GM19463 (cell line): ENCODE measurements around the gene HABP2.

Experiments
- ATAC-seq: cut with Tn5 transposase; IDR thresholded peaks from one replicate; pipeline ENCODE4 v1.9.1; 2021; ENCODE audit warnings: mild to moderate bottlenecking, moderate library complexity; ENCODE audit not compliant: unreplicated experiment

HABP2 gene

DNA sequence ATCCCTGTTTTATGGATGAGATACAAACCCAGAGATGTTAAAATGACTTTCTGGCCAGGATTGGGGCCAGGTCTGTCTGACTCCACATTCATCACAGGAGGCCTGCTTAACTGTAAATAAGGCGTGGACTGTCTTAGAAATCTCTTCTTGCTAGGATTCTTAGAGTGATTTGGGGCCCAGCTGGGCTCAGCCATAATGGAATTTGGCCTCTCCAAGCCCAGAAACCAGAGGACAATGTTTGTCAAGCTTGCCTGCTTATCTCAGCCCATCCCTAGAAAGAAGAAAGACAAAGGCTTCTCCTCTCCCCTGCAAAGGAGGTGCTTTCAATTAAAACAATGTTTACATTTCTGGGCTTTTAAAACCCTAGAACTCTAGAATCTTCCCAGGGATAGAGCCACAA, 2.9 kb downstream of the HABP2 start:
- no peak for ATAC-seq

DNA sequence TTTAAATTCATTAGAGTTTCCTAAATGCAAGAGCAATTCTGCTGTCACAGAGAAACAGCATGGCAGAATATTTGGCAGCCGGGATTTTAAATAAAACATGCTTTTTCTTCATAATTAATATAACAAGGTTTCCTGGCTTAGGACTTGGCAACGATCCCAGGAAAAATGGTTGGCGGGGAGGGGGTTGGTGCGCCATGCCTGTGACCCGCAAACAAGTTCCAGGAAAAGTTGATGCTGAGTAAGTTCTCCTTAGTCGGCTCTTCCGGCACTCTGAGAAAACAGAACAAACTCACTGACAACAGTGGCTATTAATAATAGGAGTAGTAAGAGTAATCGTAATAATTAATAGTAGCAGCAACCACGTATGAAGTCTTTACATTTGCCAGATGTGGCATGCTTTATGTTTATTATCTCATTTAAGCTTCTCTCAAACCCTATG, 4.6 kb downstream of the HABP2 start:
- ATAC-seq, result no peak

DNA sequence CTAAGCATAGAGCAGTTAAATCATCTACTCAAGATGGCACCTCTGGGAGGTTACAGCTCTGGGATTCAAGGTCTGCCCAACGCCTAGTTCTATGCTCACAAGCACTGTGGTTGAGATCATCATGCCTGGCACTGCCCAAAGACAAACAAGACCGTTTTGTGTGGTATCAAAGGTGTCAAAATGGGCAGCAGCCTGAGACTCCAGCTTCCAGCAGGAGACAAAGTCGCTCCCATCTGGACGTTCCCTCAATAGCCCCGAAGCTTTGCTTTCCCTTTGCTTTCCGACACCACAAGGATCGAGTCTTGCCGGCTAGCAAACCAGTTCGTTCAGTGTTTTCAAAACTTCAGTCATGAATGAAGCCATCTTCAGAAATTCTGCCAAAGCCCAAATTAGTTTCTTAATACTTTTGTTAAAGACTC, 5.1 kb downstream of the HABP2 start:
- no peak for ATAC-seq

DNA sequence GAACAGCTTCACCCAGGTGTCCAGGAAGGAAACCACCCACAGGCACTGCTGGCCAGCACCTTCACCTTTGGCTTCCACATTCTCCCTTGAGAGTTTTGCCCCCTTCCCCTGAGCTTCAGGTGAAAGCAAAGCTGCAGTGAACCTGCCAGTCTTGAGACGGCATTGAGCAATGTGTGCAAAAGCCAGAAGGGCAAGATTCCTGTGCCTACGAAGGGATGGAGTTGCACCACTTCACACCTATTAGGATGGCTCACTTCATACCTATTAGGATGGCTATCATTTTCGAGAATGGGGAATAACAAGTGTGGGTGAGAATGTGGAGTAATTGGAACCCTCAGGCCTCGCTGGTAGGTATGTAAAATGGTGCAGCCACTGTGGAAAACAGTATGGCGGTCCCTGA, 7.2 kb downstream of the HABP2 start:
- no peak for ATAC-seq

DNA sequence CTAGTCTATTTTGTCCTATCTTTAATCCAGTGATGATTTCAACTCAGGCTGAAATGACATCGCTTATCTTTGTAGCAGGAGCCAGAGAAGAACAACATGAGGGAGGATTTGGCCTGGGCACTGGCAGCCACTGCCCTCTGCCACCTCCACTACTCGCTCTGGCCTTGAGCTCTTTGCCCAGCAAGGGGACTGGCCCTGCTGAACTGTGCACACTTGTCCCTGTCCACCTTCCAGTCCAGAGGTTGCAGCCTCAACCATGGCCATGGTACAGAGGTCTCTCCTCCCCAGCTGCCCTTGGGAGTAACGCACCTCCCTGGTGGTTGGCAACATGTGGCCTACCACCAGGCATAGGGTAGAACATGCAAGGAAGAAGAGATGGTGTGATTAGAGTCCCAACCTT, 8.4 kb downstream of the HABP2 start:
- ATAC-seq, result no peak

DNA sequence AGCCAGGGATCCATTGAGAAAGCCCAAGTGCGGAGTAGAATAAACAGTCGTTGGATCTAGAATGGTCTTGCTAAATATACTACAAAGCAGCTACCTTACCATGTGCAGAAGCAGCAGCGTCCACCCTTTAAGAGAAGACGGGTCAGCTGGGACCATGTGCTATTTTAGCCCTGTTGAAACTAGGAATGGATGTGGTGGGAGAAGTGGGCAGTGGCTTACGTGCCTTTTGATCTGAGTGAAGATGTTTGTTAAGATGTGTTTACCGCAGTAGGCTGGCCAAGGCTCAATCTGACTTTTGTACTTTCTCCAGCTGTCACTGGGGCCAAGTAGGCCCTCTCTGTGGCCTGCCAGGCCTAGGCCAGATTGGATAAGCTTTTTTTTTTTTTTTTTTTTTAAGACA, 9.2 kb downstream of the HABP2 start:
- no peak for ATAC-seq

DNA sequence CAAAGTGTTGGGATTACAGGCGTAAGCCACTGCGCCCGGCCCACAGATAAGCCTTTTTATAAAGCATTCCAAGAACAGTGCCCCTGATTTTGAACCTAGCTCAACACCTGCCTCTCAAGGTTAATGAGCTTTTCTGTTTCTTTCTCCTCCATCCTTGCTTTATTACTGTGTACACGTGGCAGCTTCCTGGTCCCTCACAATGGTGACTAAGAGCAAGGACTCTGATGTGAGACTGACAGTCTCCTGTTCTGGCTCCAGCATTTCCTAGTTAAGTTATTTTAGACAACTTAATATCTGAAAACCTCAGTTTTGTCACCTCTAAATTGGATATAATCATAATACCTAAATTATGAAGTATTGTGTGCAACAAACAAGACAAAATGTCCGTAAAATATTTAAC, 9.9 kb downstream of the HABP2 start:
- no peak for ATAC-seq

DNA sequence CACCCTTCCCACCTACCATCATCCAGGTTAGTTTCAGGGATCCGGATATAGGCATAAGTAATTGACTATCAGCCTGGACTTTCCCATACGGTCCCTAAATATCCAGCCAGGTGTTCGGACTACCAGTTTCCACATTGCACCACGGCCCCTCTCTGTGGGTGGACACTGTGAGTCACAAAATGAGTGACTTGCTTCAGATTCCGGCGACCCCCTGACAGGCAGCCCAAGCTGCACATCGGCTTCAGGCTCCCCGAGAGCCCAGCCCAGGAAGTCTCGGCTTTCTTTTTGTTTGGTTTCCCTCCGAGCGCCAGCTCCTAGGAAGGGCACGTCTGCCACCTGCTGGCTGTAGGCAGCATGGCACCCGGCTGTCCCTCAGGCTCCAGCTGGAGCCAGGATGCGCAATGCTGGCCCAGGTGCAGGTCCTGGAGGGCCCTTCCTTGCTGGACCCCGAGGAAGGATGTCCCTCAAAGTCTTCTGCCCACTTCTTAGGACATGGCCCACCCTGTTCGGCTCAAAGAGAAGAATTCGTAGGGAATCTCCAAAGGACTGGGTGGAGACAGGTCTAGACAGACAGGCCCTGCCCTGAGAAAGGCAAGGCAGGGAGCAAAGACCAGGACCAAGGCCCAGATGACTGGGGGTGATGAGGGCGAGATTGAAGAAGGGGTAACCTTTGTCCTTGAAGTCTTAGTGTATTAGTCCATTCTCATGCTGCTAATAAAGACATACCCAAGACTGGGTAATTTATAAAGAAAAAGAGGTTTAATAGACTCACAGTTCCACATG, 10.6 kb downstream of the HABP2 start:
- peak; percentile 98 for ATAC-seq

DNA sequence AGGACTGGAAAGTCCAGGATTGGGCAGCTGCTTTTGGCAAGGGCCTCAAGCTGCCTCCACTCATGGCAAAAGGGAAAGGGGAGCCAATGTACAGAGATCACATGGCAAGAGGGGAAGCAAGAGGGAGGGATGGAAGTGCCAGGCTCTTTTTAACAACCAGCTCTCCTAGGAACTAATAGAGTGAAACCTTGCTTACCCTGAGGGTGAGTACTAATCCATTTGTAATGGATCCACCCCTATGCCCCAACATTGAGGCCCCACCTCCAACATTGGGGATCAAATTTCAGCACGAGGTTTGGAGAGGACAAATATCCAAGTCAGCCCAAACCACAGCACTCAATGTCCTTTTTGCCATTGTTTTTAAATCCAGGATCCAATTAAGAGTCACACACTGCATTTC, 12.5 kb downstream of the HABP2 start:
- no peak for ATAC-seq

DNA sequence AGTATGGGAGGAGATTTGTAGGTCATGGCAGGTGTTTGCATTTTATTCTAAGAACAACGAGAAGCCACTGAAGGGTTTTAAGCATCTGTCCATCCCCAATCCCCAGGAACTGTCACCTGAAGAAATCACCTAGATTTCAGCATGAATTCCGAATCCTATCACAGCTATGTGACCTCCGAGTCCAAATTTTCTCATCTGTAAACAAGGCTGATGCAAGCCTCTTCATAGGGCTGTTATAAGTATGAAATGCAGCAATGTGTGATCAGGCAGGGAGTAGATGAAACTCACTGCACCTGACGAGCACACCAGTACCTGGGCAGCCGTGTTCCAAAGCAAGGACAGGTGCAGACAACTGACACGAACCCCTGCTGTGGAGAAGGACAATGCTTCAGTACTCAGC, 14.0 kb downstream of the HABP2 start:
- no peak for ATAC-seq

DNA sequence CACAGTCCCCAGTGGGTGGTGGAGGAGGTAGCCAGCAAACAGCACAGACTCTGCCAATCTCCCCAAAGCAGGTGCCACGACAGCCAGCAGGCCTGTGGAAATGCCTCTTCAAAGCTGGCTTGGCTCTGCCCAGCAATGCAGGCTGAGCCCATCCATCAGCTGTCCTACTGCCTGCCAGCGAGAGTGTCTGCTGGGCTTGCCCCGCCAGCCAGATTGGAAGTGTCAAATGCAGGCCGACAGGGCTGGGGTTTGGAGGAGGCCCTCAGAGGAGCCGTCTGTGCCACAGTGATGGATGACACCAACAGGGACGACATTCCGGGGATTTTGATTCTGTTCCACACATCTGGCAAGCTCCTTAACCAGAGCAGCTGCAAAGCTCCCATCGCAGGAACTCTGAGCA, 16.7 kb downstream of the HABP2 start:
- no peak for ATAC-seq

DNA sequence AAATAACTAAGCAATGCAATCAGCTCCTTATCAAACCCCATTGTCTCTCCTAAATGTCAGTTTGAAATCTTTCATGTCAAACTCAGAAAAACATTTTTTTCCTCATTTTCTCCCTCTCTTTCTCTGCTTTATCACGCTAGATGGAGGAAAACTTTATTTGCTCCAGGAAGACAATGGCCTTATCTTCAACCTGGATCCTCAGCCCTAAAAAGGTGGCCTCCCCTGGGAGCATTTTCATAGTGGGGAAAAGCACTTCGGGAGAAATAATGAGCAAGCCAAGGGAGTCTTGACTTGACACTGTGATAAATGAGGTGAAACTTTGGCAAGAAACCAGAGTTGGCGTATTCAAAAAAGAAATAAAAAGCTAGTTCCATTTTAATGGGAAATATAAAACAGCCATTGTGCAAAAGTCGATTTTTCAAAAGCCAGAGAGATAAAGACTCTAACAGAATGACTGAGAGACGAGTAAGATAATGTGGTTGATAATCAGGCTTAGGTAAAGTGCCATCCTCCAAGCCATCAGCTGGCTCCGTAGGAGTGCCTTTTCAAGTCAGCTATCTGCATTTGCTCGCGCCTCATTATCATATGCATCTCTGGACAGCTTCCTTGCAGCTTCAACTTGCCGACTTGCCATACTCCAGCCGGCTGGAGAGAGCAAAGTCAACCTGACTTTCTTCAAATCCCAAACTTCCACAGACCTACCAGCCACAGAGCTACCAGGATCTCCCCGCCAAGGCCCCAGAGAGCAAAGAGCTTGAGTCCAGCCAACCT, 19.9 kb downstream of the HABP2 start:
- no peak for ATAC-seq

DNA sequence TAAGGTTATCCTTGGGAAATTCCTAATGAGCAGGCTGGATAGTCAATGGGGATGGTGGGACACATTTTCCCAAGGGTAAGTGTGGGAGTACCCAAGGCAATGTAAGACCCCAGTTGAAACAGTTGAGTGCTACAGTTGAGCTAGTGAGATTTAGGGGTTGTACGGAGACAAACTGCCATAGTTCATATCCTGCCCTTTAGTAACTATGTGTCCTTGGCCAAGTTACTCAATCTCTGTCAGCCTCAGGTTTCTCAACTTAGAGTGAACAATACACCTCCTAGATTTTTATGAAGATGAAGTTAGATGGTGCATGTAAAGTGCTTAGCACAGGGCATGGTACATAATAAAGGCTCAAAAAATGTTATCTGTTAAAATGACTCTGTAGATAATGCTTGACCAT, 20.5 kb downstream of the HABP2 start:
- no peak for ATAC-seq

DNA sequence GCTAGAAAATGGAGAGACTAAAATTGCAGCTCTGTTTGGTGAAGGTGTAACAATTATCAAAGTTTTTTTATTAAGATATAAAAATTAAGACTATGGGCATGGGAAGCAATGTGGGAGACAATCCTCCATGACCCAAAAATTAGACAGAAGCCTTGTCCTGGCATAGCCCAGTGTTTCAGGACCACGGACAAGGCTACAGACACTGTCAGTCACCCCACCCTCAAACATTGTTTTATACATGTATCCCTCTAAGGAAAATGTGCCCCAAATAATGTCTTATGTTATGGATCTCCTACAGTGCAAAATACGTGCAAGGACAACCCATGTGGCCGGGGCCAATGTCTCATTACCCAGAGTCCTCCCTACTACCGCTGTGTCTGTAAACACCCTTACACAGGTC, 24.0 kb downstream of the HABP2 start:
- ATAC-seq, result no peak

DNA sequence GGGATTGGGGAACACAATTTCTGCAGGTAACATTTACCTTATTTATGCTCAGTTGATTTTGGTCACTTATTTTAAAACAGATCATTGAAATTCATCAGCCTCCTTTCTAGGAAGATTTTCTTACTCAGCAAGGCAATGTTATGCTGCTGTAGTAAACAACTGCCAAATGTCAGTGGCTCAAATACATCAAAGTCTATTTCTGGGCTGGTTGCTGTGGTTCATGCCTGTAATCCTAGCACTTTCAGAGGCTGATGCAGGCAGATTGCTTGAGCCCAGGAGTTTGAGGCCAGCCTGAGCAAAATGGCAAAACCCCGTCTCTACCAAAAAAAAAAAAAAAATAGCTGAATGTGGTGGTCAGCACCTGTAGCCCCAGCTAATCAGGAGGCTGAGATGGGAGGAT, 25.9 kb downstream of the HABP2 start:
- ATAC-seq, result no peak

DNA sequence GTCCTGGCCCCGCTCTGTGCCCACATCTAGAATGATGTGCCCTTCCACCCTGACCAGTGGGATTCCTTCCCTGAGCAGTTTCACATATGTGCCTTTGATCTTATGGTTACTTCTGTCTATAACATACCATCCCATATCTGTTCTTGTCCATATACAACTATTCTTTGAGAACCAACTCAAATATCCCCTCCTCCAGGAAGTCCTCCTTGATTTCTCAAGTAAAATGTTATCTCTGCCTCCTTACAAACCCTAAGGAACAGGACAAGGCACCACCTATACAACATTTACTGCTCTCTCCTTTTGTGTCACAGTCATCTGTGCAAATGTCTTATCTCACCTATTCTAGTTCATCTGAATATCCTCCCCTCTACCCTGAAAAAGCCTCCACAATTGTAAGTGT, 28.2 kb downstream of the HABP2 start:
- no peak for ATAC-seq

DNA sequence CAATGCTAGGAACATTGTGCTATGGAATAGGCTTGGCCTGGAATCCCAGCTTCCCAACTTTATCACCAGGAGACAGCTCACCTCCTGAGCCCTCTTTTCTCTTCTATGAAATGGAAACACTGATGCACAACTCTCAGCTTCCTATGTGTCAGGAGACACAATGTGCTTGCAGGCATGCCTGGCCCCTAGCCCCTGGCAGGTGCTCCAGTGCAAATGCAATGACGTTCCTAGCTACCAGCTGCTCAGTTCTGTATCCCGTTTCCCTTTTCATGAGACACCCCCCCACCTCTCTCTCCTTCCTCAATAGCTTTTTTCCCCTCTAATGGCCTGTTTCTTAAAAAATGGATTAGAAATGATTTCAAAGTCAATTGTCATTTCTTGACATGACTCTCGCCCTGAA, 30.7 kb downstream of the HABP2 start:
- no peak for ATAC-seq

DNA sequence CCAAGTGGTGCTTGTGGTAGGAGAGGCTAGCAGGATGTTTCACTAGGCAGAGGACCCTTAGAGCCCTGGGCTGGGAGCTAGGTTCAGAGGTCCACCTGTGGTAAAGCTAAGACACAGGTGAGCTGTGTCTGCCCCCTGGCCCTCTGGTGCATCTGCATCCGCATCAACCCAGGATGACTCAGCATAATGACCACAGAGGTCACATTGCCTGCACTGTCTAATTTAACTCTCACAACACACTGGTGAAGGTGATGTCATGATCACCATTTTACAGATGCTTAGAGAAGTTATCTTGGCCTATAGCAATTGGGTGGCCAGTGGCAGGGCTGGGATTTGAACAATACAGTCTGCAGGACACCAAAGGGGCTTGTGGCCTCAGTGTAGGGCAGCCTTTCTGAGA, 33.1 kb downstream of the HABP2 start:
- no peak for ATAC-seq

DNA sequence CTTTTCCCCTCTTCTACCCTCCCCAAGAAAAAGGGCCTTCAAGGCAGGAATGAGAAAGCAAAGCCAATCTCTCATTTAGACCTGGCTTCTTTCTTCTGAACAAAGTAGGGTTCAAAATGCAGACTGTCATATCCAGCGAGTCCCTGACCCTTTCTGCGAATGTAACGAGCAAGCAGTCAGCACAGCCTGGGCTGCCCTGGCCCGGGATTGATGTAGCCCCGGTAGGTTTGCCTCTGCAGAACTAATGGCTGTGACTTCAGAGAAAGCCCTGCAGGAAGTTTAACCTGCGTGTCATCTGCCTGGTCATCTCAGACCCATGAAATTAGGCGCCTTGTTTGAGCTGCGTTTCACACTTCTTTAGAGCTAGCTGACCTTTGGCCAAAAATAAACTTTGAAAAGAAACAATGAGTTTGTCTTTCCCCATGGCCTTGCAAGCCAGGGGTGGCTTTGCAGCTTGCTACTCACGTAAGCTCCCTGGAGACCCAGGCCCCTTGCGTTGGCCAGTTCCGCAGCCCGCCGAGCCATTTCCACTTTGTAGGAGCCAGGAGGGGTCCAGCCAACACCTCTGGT, 36.4 kb downstream of the HABP2 start:
- ATAC-seq, result no peak

DNA sequence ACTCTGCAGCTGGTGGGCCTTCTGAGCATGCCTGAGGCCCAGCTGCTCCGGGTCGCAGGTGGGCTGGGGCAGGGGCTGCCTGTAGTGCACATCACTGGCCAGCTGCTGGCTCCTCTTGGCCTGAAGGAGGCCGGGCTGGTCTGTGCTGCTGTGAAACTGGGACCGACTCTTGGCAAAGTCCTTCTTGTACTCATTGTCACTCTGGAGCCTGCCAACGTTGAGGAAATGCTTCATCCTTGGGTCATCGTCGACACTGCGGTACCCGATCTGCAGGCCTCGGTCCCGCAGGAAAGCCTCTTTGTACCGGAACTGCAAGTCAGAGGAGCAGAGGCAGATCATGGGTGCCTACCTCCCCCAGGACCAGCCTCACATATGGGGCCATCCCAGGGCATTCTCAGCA, 37.7 kb downstream of the HABP2 start:
- no peak for ATAC-seq

DNA sequence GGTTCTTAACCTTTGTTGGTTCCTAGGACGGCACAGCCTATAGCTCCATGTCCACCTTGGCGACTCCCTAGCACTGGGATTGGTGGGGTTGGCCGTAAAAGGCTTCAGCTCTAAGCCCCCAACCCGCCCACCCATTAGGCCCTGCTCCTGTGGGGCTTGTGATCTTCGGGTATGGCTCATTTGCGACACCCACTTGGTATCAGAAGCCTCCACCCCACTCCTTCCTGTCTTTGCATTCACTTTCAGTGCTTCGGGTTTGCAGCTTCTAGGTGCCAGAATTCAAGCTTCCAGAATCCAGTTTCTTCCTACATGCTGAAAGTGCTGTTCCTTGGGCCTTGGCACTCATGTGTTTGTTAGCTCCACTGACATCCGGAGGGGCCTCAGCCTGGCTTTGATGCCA, 39.5 kb downstream of the HABP2 start:
- ATAC-seq, result no peak

DNA sequence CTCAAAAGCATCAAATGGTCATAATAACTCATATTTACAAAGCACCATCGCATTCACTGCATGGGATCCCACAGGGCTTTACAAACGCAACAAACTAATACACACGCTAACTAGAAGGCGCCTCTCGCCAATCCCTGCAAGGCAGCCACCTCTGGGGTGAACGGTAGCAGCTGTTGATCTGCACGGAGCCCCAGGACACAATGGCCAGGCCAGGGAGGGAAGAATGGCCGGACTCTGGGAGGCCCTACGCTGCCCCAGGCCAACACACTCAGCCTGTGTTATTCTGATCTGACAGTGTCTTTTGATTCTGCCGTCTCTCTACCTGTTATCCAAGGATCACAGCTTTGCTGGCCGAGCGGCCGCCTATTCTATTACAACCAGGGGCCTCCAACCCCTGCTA, 41.8 kb downstream of the HABP2 start:
- no peak for ATAC-seq
